Neuronal stem cell (in vitro differentiated cells): ENCODE measurements around the gene IRX2.

Source experiments
- DNase-seq: peaks from one replicate; pipeline ENCODE4 v3.0.0-alpha.2; 2013; ENCODE audit warnings: low spot score
- H2AFZ ChIP-seq: one replicate; pipeline ENCODE4 v1.6.1; 2013; ENCODE audit warnings: mild to moderate bottlenecking, low read length, inconsistent platforms
- H2AK5ac ChIP-seq: 2 replicates; pipeline ENCODE4 v1.6.1; 2013; ENCODE audit warnings: low read depth, mild to moderate bottlenecking, inconsistent platforms, low read length, moderate library complexity, mixed read lengths
- H2BK120ac ChIP-seq: 2 replicates; pipeline ENCODE4 v1.6.1; 2013; ENCODE audit warnings: low read depth, mild to moderate bottlenecking, inconsistent platforms, low read length, moderate library complexity, mixed read lengths
- H2BK12ac ChIP-seq: one replicate; pipeline ENCODE4 v1.6.1; 2013; ENCODE audit warnings: low read length, inconsistent platforms
- H2BK15ac ChIP-seq: 2 replicates; pipeline ENCODE4 v1.6.1; 2013; ENCODE audit warnings: mild to moderate bottlenecking, low read length, inconsistent platforms, mixed read lengths
- H2BK5ac ChIP-seq: one replicate; pipeline ENCODE4 v1.6.1; 2013; ENCODE audit warnings: inconsistent platforms, mild to moderate bottlenecking, low read length, moderate library complexity
- H3K14ac ChIP-seq: one replicate; pipeline ENCODE4 v1.6.1; 2013; ENCODE audit warnings: low read length, inconsistent platforms
- H3K18ac ChIP-seq: 2 replicates; pipeline ENCODE4 v1.6.1; 2013; ENCODE audit warnings: low read length, inconsistent platforms
- H3K23ac ChIP-seq: 2 replicates; pipeline ENCODE4 v1.6.1; 2013; ENCODE audit warnings: low read depth, mild to moderate bottlenecking, mixed read lengths, low read length, inconsistent platforms; ENCODE audit not compliant: poor library complexity
- H3K27ac ChIP-seq: replicated peaks from 3 replicates; pipeline ENCODE4 v1.5.1; 2013; ENCODE audit warnings: low read length, inconsistent platforms
- H3K27me3 ChIP-seq, 3 experiments: 2 replicates each; pipeline ENCODE4 v1.6.1; 2013; ENCODE audit warnings: low read length in 3 of 3, mild to moderate bottlenecking in 2 of 3, inconsistent platforms in 1 of 3, low read depth in 1 of 3, mixed read lengths in 1 of 3, moderate library complexity in 1 of 3; ENCODE audit not compliant: control insufficient read depth in 3 of 3, insufficient read depth in 3 of 3
- H3K36me3 ChIP-seq, 2 donors: replicated peaks in 1 of 2; 2 replicates each; pipeline ENCODE4 v1.6.1; 2013; ENCODE audit warnings: low read length in 2 of 2; ENCODE audit not compliant: control insufficient read depth in 2 of 2, insufficient read depth in 2 of 2
- H3K4ac ChIP-seq: 2 replicates; pipeline ENCODE4 v1.6.1; 2013; ENCODE audit warnings: inconsistent platforms, mild to moderate bottlenecking, low read length, moderate library complexity
- H3K4me1 ChIP-seq, 2 donors: 1 replicate in 1 of 2; 2 replicates in 1 of 2; pipeline ENCODE4 v1.6.1; 2013; ENCODE audit warnings: low read length in 2 of 2, low read depth in 1 of 2; ENCODE audit not compliant: control insufficient read depth in 2 of 2, insufficient read depth in 1 of 2
- H3K4me2 ChIP-seq: one replicate; pipeline ENCODE4 v1.6.1; 2013; ENCODE audit warnings: mild to moderate bottlenecking, low read length, inconsistent platforms; ENCODE audit not compliant: insufficient read depth, poor library complexity, severe bottlenecking
- H3K4me3 ChIP-seq, 2 donors: 2 replicates each; pipeline ENCODE4 v1.5.1; 2013; ENCODE audit warnings: low read length in 2 of 2, mild to moderate bottlenecking in 2 of 2, inconsistent platforms in 1 of 2, moderate library complexity in 1 of 2
- H3K79me1 ChIP-seq: one replicate; pipeline ENCODE4 v1.6.1; 2013; ENCODE audit warnings: low read depth, mild to moderate bottlenecking, inconsistent platforms, low read length, moderate library complexity
- H3K9ac ChIP-seq: one replicate; pipeline ENCODE4 v1.6.1; 2013; ENCODE audit warnings: mild to moderate bottlenecking, low read depth, low read length, inconsistent platforms; ENCODE audit not compliant: poor library complexity
- H3K9me3 ChIP-seq, 2 donors: replicated peaks in 1 of 2; 2 replicates each; pipeline versions ENCODE3 to v1.6.1; 2013; ENCODE audit warnings: low read length in 2 of 2, mild to moderate bottlenecking in 2 of 2, inconsistent platforms in 1 of 2, low read depth in 1 of 2, mixed read lengths in 1 of 2, moderate library complexity in 1 of 2; ENCODE audit not compliant: control insufficient read depth in 2 of 2, insufficient read depth in 1 of 2
- H4K8ac ChIP-seq: one replicate; pipeline ENCODE4 v1.6.1; 2013; ENCODE audit warnings: low read depth, mild to moderate bottlenecking, inconsistent platforms, low read length, moderate library complexity
- H4K91ac ChIP-seq: one replicate; pipeline ENCODE4 v1.6.1; 2013; ENCODE audit warnings: low read length, low read depth, mild to moderate bottlenecking, inconsistent platforms; ENCODE audit not compliant: poor library complexity
- WGBS, 2 donors: extraction: QIAGEN DNeasy Blood & Tissue Kit; methylation state at CpG; one replicate each; pipeline ENCODE4 v1.1.7; 2013; ENCODE audit warnings: missing lambda C conversion rate in 2 of 2, mixed read lengths in 1 of 2; ENCODE audit not compliant: insufficient read length in 2 of 2, insufficient replicate concordance in 1 of 2; ENCODE audit errors: extremely low coverage in 2 of 2; 5-methylcytosine and 5-hydroxymethylcytosine counted together

Gene IRX2

DNA sequence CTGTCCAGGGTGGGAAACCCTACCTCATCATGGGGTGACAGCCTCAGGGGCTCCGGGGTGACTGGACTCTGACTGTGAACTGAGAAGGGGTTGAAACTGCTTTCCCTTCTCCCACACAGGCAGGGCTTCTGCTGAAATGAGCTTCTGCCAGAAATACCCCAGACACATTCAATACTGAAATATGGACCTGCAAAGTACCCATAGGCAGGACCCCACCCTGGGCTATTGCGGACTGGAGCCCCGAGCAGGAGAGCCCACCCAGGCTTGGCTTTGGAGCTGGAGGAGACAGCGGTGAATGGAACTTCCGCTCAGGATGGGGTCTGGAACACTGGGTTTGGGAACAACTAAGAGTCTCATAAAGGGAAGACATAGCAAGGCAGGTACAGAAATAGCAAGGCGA is 37.5 kb downstream of the IRX2 start:
- no peak overlapping the region for H3K4me2 ChIP-seq
- H3K4me1 ChIP-seq: peaks cover 0 to 6% of the 10 kb centered on the region in 2 donors
- H3K9me3 ChIP-seq: no peaks in the 10 kb centered on the region
- no peaks in the 10 kb centered on the region for H3K27me3 ChIP-seq
- no peak for DNase-seq
- H3K9ac ChIP-seq: no peak overlapping the region
- H3K4ac ChIP-seq: no peak overlapping the region
- no peak overlapping the region for H3K23ac ChIP-seq
- no peak overlapping the region for H3K27ac ChIP-seq
- no CpG with 5 or more reads among the region's 6 CpGs for WGBS, 2 donors
- no peak overlapping the region for H2BK5ac ChIP-seq
- no peak overlapping the region for H2AFZ ChIP-seq
- H2BK120ac ChIP-seq: no peak overlapping the region
- peak overlapping the region; percentile 20 for H3K18ac ChIP-seq
- H2BK12ac ChIP-seq: no peak overlapping the region
- H4K91ac ChIP-seq: no peak overlapping the region
- no peaks in the 10 kb centered on the region for H3K36me3 ChIP-seq
- no peak overlapping the region for H3K14ac ChIP-seq
- no peaks in the 10 kb centered on the region for H3K79me1 ChIP-seq
- H2AK5ac ChIP-seq: no peak overlapping the region
- H2BK15ac ChIP-seq: no peak overlapping the region
- no peak overlapping the region for H4K8ac ChIP-seq
- no peak overlapping the region for H3K4me3 ChIP-seq

DNA sequence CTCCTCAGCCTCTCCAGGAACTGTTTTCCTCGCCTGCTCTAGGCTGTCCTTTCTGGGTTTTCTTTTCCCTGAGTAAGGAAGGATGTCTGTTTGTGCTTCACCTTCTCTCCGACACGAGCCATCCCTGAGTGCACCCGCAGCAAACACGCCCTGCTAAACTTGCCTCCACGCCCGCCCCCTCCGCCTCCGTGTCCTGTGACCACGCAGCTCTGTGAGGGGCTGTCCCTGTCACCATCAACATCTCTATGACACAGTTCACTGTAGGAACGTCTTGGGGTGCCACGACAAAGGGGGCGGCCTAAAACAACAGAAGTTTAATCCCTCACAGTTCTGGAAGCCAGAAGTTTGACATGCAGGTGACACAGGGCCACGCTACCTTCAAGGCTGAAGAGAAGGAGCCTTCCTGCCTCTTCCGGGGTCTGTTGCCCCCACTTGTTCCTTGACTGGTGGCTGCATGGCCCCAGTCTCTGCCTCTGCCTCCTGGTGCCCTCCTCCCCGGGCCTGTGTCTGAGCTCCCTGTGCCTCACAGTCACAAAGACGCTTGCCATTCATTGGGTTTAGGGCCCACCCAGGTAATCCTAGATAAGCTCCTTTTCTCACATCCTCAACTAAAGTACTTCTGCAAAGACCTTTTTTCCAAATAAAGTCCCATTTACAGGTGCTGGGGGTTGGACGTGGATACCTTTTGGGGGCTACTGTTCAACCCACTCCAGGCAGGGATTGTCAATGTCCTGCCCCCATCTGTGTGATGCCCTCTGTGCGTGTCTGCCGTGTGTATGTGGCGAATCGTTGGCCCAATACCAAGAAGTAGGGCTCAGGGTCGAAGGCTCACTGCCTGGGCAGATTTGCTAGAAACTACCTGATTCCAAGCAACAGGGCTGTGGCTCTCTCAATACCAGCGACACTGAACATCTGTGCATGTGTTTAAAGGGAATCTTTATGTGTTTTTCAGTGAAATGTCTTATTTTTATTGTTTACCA is 39.7 kb downstream of the IRX2 start:
- Histone ChIP-seq H3K14ac (peak overlapping the region; percentile 92), H2BK120ac (no peak overlapping the region), H4K91ac (no peak overlapping the region), H2BK5ac (no peak overlapping the region), H3K4me2 (no peak overlapping the region), H3K4ac (peak overlapping the region; percentile 17), H3K79me1 (no peaks in the 10 kb centered on the region), H2AK5ac (peak overlapping the region; percentile 79), H4K8ac (no peak overlapping the region), H3K9ac (no peak overlapping the region), H3K18ac (peak overlapping the region; percentile 94), H2BK12ac (peak overlapping the region; percentile 81), H2BK15ac (peak overlapping the region; percentile 51), H3K36me3 (no peaks in the 10 kb centered on the region), H3K27me3 (no peaks in the 10 kb centered on the region), H3K4me1 (peaks cover 0 to 6% of the 10 kb centered on the region in 2 donors), H3K23ac (no peak overlapping the region), H3K4me3 (no peak overlapping the region), H2AFZ (no peak overlapping the region), H3K27ac (no peak overlapping the region), H3K9me3 (no peaks in the 10 kb centered on the region)
- no CpG with 5 or more reads among the region's 24 CpGs for WGBS, 2 donors
- no peak for DNase-seq

DNA sequence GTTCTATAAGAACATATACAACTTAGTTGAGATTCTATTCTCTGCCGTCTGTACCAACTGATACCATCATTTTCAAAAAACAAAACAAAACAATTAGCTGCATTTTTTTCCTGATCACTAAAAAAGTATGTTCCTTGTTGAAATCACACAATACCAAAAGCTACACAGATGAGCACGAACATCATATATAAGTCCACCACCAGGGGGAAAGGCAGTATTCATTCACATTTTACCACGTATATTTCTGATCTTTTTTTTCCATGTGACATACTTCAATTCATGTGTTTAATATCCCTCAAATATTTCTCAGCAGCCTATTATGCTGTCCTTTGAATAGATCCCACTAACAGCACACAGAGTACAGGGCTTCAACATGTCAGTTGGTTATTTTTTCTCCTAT is 40.6 kb downstream of the IRX2 start:
- Histone ChIP-seq H3K4me3 (no peak overlapping the region), H2BK120ac (no peak overlapping the region), H4K91ac (no peak overlapping the region), H3K27me3 (no peaks in the 10 kb centered on the region), H2BK15ac (no peak overlapping the region), H3K4me1 (peaks cover 0 to 6% of the 10 kb centered on the region in 2 donors), H2BK12ac (no peak overlapping the region), H3K23ac (no peak overlapping the region), H3K14ac (no peak overlapping the region), H3K4ac (no peak overlapping the region), H3K4me2 (no peak overlapping the region), H2BK5ac (no peak overlapping the region), H3K27ac (no peak overlapping the region), H2AK5ac (no peak overlapping the region), H3K18ac (no peak overlapping the region), H2AFZ (no peak overlapping the region), H3K79me1 (no peaks in the 10 kb centered on the region), H3K9ac (no peak overlapping the region), H3K9me3 (no peaks in the 10 kb centered on the region), H3K36me3 (no peaks in the 10 kb centered on the region), H4K8ac (no peak overlapping the region)
- DNase-seq: no peak
- no CpG with 5 or more reads among the region's 3 CpGs for WGBS, 2 donors

DNA sequence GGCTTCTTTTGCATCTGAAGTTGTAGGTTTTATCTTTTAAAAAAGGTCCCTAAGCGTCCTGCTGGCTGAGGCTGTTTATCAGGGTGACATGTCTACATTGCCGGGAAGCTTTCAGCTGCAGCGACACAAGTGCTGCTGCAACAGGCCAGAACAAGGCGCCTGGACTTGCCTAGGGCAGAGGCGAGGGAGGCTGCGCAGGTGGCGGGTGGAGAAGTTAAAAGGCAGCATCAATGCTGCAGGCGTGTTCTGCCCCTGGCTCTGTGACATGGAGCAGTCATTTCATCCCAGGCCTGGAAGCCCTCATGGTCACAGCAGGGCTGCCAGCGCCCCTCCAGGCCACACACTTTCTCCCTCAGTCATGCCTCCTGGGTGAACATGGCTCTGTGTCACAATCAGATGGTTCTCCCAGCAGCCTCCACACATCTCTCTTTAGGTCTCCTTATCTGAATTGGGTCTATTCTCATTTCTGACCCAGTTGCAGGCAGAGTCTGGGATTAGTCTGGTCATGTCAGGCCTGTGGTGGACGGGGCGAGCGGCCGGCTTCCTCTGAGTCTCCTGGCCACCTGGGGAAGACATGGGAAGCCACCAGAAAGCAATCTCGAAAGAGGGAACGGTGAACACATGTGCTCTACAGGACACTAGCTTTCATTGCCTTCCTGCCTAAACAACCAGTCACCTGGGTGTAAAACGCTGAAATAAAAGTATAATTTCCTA is 41.3 kb downstream of the IRX2 start:
- Histone ChIP-seq H4K91ac (no peak overlapping the region), H3K9me3 (no peaks in the 10 kb centered on the region), H2BK15ac (peak overlapping the region; percentile 19), H3K14ac (peak overlapping the region; percentile 44), H3K4me2 (no peak overlapping the region), H3K9ac (no peak overlapping the region), H2BK12ac (no peak overlapping the region), H3K79me1 (no peaks in the 10 kb centered on the region), H3K4ac (no peak overlapping the region), H2BK5ac (peak overlapping the region; percentile 66), H2BK120ac (no peak overlapping the region), H3K27ac (no peak overlapping the region), H3K23ac (peak overlapping the region; percentile 47), H2AFZ (no peak overlapping the region), H3K4me3 (peak overlapping the region in 1 of 2 donors; percentile 32), H3K4me1 (peaks cover 0 to 6% of the 10 kb centered on the region in 2 donors), H3K36me3 (no peaks in the 10 kb centered on the region), H2AK5ac (peak overlapping the region; percentile 28), H3K18ac (peak overlapping the region; percentile 64), H4K8ac (no peak overlapping the region), H3K27me3 (peaks cover 0 to 2% (median 0%) of the 10 kb centered on the region in 3 experiments)
- DNase-seq: no peak
- WGBS, 2 donors: no CpG with 5 or more reads among the region's 16 CpGs
